Cerebellar cortex (tissue), 1 donor: ENCODE data around the gene ATP9A.
"Not testable (repeated sequence)": the region's sequence is repeated elsewhere in the genome, so short reads cannot be mapped to it uniquely, and the experiment has no call there.

Experiments used
- DNase-seq: peaks from one replicate; pipeline ENCODE4 v3.0.0-alpha.2; 2015; ENCODE audit warnings: low spot score

Gene ATP9A

GRCh38 chr20:51753220-51753619 is 15.0 kb downstream of the ATP9A start:
- DNase-seq = not testable (repeated sequence)

DNA sequence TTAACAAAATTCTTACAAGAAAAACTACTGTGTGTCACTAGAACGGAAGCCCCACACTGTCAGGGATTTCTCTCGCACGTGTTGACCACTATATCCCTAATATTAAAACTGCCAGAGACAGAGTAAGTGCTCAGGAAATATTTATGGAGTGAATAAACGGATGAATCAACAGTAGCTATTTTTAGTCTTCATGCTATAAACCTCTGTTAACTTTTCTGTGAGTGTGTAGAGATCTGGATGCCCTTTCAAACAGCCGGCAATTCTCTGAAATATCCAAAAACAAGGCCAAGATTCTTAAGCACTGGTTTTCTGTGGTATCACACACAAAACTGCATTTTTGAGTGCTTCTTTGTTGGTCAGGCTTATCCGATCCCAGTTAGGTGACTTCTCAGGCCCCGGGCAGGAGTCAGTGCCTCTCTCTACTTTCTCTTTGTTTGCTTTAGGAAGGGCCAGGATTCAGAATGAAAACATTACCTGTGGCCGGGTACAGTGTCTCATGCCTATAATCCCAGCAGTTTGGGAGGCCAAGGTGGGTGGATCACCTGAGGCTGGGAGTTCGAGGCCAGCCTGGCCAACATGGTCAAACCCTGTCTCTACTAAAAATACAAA is 15.7 kb downstream of the ATP9A start:
- DNase-seq = no peak

- DNase-seq = no peak
Measured at GRCh38 chr20:51750770-51751388, 17.3 kb downstream of the ATP9A start.

DNA sequence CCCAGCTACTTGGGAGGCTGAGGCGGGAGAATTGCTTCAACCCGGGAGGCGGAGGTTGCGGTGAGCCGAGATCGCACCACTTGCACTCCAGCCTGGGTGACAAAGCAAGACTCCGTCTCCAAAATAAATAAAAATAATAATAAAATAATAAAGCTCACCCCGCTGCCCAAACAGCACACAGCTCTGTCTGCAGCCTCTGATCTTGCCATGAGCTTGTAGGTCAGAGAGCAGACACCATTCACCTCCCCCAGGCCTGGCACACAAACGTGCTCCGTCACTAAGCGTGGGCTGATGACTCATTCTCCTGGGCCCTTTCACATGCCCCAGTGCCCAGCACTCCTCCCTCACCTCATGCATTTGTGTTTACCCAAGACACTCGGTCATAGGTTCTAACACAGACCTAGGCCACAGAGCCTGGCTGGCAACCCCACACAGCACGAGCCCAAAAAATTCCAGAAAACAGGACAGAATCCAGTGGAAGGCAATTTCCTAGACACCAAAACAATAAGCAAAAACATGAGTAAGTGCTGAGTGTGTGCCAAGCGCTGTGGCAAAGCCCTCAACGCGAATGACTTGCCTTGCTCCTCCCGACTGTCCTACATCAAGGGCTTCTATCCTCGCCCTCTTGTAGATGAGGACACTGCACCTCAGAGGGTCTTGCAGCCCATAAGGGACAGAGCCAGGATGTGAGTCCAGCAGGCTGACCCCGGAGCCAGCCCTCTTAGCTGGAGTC is 18.0 kb downstream of the ATP9A start:
- DNase-seq = no peak

DNA sequence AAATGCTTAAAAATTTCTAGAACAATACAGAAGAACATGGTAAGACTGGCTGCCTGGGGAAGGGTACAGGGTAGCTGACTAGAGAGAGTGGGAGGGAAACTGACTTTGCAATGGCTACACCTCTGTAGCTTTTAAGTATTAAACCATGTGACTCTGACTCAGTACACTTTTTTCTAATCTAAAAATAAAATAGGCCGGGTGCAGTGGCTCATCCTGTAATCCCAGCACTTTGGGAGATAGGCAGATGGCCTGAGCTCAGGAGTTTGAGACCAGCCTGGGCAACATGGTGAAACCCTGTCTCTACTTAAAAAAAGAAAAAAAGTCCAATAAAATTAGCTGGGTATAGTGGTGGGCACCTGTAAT is 18.5 kb downstream of the ATP9A start:
- no peak for DNase-seq

DNA sequence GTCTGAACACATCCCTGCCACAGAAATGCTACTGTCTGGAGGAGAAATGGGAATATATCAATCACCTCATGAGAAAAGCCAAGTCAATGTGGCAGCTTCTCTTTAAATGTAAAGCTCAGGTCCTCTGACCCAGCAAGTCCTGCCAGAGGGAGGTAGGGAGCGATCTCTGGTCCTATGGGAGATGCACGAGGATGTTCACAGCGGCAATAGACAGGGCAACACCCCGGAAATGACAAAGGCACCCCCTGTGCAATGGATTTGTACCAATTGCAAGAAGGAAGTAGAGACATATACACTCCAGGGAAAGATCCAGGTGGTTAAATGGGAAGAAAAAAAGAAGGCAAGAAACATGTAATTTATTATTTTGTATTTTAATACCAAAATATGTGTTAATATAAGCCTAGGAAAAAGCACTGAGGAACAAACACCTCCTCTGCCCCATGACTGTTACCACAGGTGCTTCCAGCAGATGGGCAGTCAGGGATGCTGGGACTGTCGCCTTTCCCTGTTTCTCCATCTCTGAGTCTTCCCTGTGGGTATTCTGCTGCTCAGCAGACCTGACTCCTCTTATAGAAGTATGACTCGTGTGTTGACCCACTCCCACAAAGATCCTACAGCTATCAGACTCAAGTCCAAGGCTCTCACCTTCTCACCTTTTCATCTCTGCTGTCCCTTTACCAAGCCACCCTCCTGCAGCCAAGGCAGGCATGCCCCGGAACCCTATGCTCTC is 20.8 kb downstream of the ATP9A start:
- no peak for DNase-seq

DNA sequence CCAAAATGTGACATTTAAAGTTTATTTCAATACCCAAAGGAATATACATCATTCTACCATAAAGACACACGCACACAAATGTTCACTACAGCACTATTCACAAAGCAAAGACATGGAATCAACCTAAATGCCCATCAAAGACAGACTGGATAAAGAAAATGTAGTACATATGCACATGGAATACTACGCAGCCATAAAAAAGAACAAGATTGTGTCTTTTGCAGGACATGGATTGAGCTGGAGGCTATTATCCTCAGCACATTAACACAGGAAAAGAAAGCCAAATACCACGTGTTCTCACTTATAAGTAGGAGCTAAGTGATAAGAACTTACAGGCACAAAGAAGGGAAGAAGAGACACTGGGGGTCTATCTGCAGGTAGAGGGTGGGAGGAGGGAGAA is 22.4 kb downstream of the ATP9A start:
- DNase-seq = no peak

DNA sequence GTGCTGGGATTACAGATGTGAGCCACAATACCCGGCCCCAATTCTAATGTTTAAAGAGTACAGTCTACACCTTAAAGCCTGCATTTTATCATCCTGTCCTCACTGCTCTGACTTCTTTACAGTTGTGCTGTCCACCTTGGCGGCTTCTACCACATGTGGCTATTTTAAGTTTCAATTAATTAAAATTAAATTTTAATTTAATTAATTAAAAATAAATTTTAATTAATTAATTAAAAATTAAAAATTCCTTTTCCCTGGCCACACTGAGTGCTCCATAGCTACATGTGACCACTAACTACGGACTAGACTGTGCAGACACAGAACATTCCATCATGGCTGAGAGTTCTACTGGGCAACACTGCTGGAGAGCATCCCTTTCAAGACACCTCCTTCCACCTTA is 27.4 kb downstream of the ATP9A start:
- no peak for DNase-seq

DNA sequence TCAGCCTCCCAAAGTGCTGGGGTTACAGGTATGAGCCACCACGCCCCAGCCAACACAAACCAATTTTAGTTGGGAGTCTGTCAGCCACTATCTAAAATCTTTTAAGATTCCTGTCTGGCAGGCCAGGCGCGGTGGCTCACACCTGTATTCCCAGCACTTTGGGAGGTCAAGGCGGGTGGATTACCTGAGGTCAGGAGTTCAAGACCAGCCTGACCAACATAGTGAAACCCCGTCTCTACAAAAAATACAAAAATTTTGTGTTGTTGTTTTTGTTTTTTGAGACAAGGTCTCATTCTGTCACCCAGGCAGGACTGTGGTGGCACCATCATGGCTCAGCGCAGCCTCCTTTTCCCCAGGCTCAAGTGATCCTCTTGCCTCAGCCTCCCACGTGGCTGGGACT is 27.9 kb downstream of the ATP9A start:
- DNase-seq = not testable (repeated sequence)

GRCh38 chr20:51739722-51740249 is 28.4 kb downstream of the ATP9A start:
- DNase-seq = no peak

GRCh38 chr20:51738877-51739447 is 29.2 kb downstream of the ATP9A start:
- DNase-seq = no peak

- not testable (repeated sequence) for DNase-seq
Measured at GRCh38 chr20:51738261-51738660, 29.9 kb downstream of the ATP9A start.

GRCh38 chr20:51736947-51737346 is 31.2 kb downstream of the ATP9A start:
- no peak for DNase-seq

- DNase-seq = no peak
Measured at GRCh38 chr20:51735728-51736600, 32.2 kb downstream of the ATP9A start.

- no peak for DNase-seq
Measured at GRCh38 chr20:51734876-51735720, 33.1 kb downstream of the ATP9A start.

GRCh38 chr20:51733070-51733469 is 35.1 kb downstream of the ATP9A start:
- DNase-seq = no peak

- DNase-seq = peak; percentile 60
Measured at GRCh38 chr20:51732096-51732791, 35.9 kb downstream of the ATP9A start.

DNA sequence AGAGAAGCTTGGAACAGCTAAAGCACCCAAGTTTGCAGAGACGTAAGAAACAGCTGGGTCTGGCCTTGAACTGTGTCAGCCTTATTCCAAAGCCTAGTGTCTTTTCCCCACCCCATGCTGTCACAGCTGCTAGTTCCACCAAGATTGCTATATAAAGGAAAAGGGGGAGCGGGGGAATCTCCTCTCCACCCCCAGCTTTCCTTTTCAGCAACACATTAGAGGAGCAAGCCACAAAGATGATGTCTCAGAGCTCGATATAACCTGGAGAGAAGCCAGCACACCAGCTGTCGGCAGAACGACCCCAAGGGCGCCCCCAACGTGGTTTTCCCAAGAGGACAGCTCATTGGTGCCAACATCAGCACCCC is 36.5 kb downstream of the ATP9A start:
- DNase-seq = no peak

DNA sequence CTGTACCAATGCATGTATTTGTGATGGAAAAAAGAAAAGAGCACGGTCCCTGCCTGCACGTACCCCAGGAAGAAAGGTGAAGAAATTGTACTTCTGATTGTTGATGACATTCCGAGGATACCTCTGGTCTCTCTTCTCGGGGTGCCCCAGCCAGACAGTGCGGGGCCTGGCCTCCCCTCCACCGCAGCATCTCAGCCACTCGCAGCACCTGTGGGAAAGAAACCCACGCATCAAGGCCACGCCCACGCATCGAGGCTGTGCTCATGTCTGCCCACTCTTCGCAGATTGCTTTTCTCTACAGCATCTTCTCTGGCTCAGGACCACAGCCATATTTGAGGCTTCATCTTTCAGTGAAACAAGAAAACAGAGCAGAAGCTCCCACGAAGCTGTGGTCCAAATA is 38.4 kb downstream of the ATP9A start:
- no peak for DNase-seq

DNA sequence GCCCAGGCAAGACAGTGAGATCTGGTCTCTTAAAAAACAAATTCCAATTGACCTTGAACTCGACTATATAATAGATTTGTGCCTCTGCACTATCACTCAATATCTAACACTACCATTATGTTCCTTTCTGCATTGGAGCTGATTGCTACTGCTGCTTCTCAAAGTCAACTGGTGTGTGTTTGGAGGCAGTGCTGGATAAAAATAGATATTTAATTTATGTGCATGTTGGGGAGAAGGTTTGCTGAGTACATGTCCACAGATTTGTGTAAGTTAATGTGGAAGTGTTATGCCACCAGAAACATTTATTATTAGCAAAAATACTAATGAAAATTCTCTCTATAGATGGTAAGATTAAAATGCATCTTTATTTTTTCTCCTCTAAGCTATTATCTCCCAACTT is 39.5 kb downstream of the ATP9A start:
- DNase-seq = no peak
